H1 (cell line): ENCODE measurements around the gene SEL1L2. TPM values are rescaled to one million over a fixed set of nuclear protein-coding genes. Genes with fewer than 3 reads are reported as not detected.

Source experiments
- CTCF ChIA-PET: fragments of 300-600 bp; sonication (Branson Sonifier 250); formaldehyde crosslinking; loops from one replicate; lab custom pipeline; 2021; ENCODE audit not compliant: partially characterized antibody; lab: Charles Lee
- POLR2A ChIA-PET: fragments of 300-600 bp; sonication (Branson Sonifier 250); formaldehyde crosslinking; loops from one replicate; lab custom pipeline; 2021; ENCODE audit warnings: inconsistent platforms; ENCODE audit not compliant: partially characterized antibody; lab: Charles Lee
- DNase-seq, 2 experiments: peaks; one replicate each; pipeline versions ENCODE4 v3.0.0 to v3.0.0-alpha.2; 2010 to 2022; ENCODE audit warnings: low spot score in 2 of 2, low read depth in 1 of 2, mixed read lengths in 1 of 2
- FAIRE-seq: peaks from 2 replicates; lab custom pipeline; 2011; peaks lifted over from hg19 to GRCh38; lab: Jason Lieb, UNC
- H2AFZ ChIP-seq: 2 replicates; pipeline ENCODE4 v1.8.1; 2012; ENCODE audit warnings: low read length, inconsistent platforms
- H2AK5ac ChIP-seq: 2 replicates; pipeline ENCODE4 v1.6.1; 2013; ENCODE audit warnings: low read depth, low read length
- H2BK120ac ChIP-seq: replicated peaks from 2 replicates; pipeline ENCODE3; 2013; ENCODE audit warnings: low read depth, low read length, inconsistent platforms
- H2BK12ac ChIP-seq: 2 replicates; pipeline ENCODE4 v1.6.1; 2013; ENCODE audit warnings: low read depth, low read length
- H2BK15ac ChIP-seq: 2 replicates; pipeline ENCODE4 v1.6.1; 2013; ENCODE audit warnings: low read length
- H2BK20ac ChIP-seq: 2 replicates; pipeline ENCODE4 v1.6.1; 2013; ENCODE audit warnings: low read length
- H2BK5ac ChIP-seq: 2 replicates; pipeline ENCODE4 v1.6.1; 2013; ENCODE audit warnings: low read depth, low read length
- H3K14ac ChIP-seq: 2 replicates; pipeline ENCODE4 v1.6.1; 2013; ENCODE audit warnings: inconsistent platforms; ENCODE audit not compliant: insufficient read length
- H3K18ac ChIP-seq: 2 replicates; pipeline ENCODE4 v1.6.1; 2013; ENCODE audit warnings: low read length; ENCODE audit errors: extremely low read depth
- H3K23ac ChIP-seq: 2 replicates; pipeline ENCODE4 v1.6.1; 2013; ENCODE audit warnings: inconsistent platforms; ENCODE audit not compliant: insufficient read length
- H3K23me2 ChIP-seq: 2 replicates; pipeline ENCODE4 v1.6.1; 2013; ENCODE audit warnings: low read depth, low read length
- H3K27ac ChIP-seq: 2 replicates; pipeline ENCODE4 v1.6.1; 2011; ENCODE audit warnings: low read depth, low read length, inconsistent platforms
- H3K27me3 ChIP-seq, 4 experiments: replicated peaks in 1 of 4; 1 replicate in 1 of 4; 2 replicates in 3 of 4; pipeline versions ENCODE4 v1.6.1 to v1.8.1; 2011 to 2013; ENCODE audit warnings: low read length in 3 of 4, mild to moderate bottlenecking in 3 of 4, inconsistent platforms in 2 of 4, mixed read lengths in 2 of 4, moderate library complexity in 1 of 4; ENCODE audit not compliant: control insufficient read depth in 3 of 4, insufficient read depth in 3 of 4; ENCODE audit errors: extremely low read depth in 1 of 4
- H3K36me3 ChIP-seq, 4 experiments: 2 replicates each; pipeline versions ENCODE4 v1.6.1 to v1.8.1; 2011 to 2013; ENCODE audit warnings: mild to moderate bottlenecking in 4 of 4, low read length in 3 of 4, moderate library complexity in 2 of 4, control low read depth in 1 of 4, inconsistent platforms in 1 of 4; ENCODE audit not compliant: insufficient read depth in 4 of 4, control insufficient read depth in 2 of 4
- H3K4ac ChIP-seq: replicated peaks from 2 replicates; pipeline ENCODE3; 2013; ENCODE audit warnings: low read length, low read depth, mixed read lengths, inconsistent platforms; ENCODE audit not compliant: insufficient read length
- H3K4me1 ChIP-seq, 4 experiments: replicated peaks in 1 of 4; 1 replicate in 1 of 4; 2 replicates in 3 of 4; pipeline versions ENCODE4 v1.6.1 to v1.8.1; 2011 to 2013; ENCODE audit warnings: low read length in 3 of 4, inconsistent platforms in 2 of 4, mixed read lengths in 1 of 4; ENCODE audit not compliant: insufficient read depth in 4 of 4, control insufficient read depth in 3 of 4
- H3K4me2 ChIP-seq, 2 experiments: 2 replicates each; pipeline versions ENCODE4 v1.6.1 to v1.8.1; 2011 to 2013; ENCODE audit warnings: low read depth in 2 of 2, low read length in 2 of 2, control low read depth in 1 of 2, inconsistent platforms in 1 of 2, mild to moderate bottlenecking in 1 of 2; ENCODE audit not compliant: insufficient read depth in 1 of 2
- H3K4me3 ChIP-seq, 4 experiments: fragments of 200-600, 300-600 bp in 1 of 4; sonication (generic), shearing (Covaris generic), sonication (Bioruptor Twin) in 1 of 4; 2 replicates each; pipeline versions ENCODE4 v1.5.1 to v1.8.1; 2011 to 2016; ENCODE audit warnings: low read length in 4 of 4, low read depth in 3 of 4, control low read depth in 2 of 4, inconsistent platforms in 2 of 4, mild to moderate bottlenecking in 2 of 4, mixed read lengths in 1 of 4, moderate library complexity in 1 of 4; ENCODE audit not compliant: insufficient read depth in 2 of 4; ENCODE audit errors: extremely low read depth in 1 of 4
- H3K56ac ChIP-seq: replicated peaks from 2 replicates; pipeline ENCODE3; 2013; ENCODE audit warnings: low read depth, mild to moderate bottlenecking, mixed read lengths, low read length, inconsistent platforms; ENCODE audit not compliant: insufficient read length
- H3K79me1 ChIP-seq: 2 replicates; pipeline ENCODE4 v1.6.1; 2013; ENCODE audit warnings: low read depth, low read length, control low read depth
- H3K79me2 ChIP-seq, 2 experiments: 2 replicates each; pipeline versions ENCODE4 v1.6.1 to v1.8.1; 2012 to 2013; ENCODE audit warnings: low read length in 2 of 2, mild to moderate bottlenecking in 2 of 2, inconsistent platforms in 1 of 2; ENCODE audit not compliant: insufficient read depth in 2 of 2, control insufficient read depth in 1 of 2
- H3K9ac ChIP-seq, 4 experiments: replicated peaks in 1 of 4; 1 replicate in 1 of 4; 2 replicates in 3 of 4; pipeline versions ENCODE4 v1.6.1 to v1.8.1; 2011 to 2013; ENCODE audit warnings: low read depth in 3 of 4, low read length in 3 of 4, control low read depth in 2 of 4, mild to moderate bottlenecking in 2 of 4, moderate library complexity in 2 of 4, inconsistent platforms in 1 of 4; ENCODE audit errors: extremely low read depth in 1 of 4
- H3K9me3 ChIP-seq, 2 experiments: 2 replicates each; pipeline versions ENCODE4 v1.6.1 to v1.8.1; 2012 to 2013; ENCODE audit warnings: mild to moderate bottlenecking in 2 of 2, moderate library complexity in 2 of 2, control low read depth in 1 of 2, inconsistent platforms in 1 of 2, low read depth in 1 of 2, low read length in 1 of 2, mixed read lengths in 1 of 2; ENCODE audit not compliant: insufficient read depth in 2 of 2
- H4K20me1 ChIP-seq, 2 experiments: replicated peaks in 1 of 2; 2 replicates each; pipeline versions ENCODE3 to v1.8.1; 2011 to 2013; ENCODE audit warnings: inconsistent platforms in 2 of 2, low read length in 2 of 2, mild to moderate bottlenecking in 1 of 2; ENCODE audit not compliant: insufficient read depth in 2 of 2, control insufficient read depth in 1 of 2
- H4K5ac ChIP-seq: 2 replicates; pipeline ENCODE4 v1.6.1; 2013; ENCODE audit warnings: low read length, low read depth, mixed read lengths, inconsistent platforms; ENCODE audit not compliant: insufficient read length
- H4K8ac ChIP-seq: 2 replicates; pipeline ENCODE4 v1.8.0; 2013; ENCODE audit warnings: mild to moderate bottlenecking, moderate library complexity, low read length, inconsistent platforms; ENCODE audit not compliant: insufficient read depth; ENCODE audit errors: extremely low read depth
- H4K91ac ChIP-seq: replicated peaks from 2 replicates; pipeline ENCODE3; 2013; ENCODE audit warnings: low read length, mixed read lengths, inconsistent platforms; ENCODE audit not compliant: insufficient read length
- ASH2L ChIP-seq: fragments of 200-600, 300-600 bp; sonication (generic); IDR thresholded peaks from one replicate; pipeline ENCODE4 v1.7.1; 2017; ENCODE audit warnings: low read length
- ATF2 ChIP-seq: IDR thresholded peaks from 2 replicates; pipeline ENCODE4 v1.6.1; 2012; ENCODE audit warnings: low read length, inconsistent platforms
- BACH1 ChIP-seq: IDR thresholded peaks from 2 replicates; pipeline ENCODE4 v1.6.1; 2012; ENCODE audit warnings: low read length, improper control_type of control experiment
- GTF2F1 ChIP-seq: IDR thresholded peaks from 2 replicates; pipeline ENCODE4 v1.6.1; 2012; ENCODE audit warnings: low read depth, low read length, improper control_type of control experiment, borderline replicate concordance
- KDM1A ChIP-seq: fragments of 200-600, 300-600 bp; sonication (generic); IDR thresholded peaks from 2 replicates; pipeline ENCODE4 v1.7.1; 2016; ENCODE audit warnings: mild to moderate bottlenecking, low read length, borderline replicate concordance
- KDM5A ChIP-seq: fragments of 200-600 bp; IDR thresholded peaks from 2 replicates; pipeline ENCODE4 v1.7.1; 2012; ENCODE audit warnings: mild to moderate bottlenecking, low read length, inconsistent platforms, mixed read lengths
- NRF1 ChIP-seq: IDR thresholded peaks from 2 replicates; pipeline ENCODE4 v1.6.1; 2011; ENCODE audit warnings: mild to moderate bottlenecking, low read depth, low read length, improper control_type of control experiment
- POLR2AphosphoS5 ChIP-seq: IDR thresholded peaks from 2 replicates; pipeline ENCODE4 v1.6.1; 2011; ENCODE audit warnings: low read depth, low read length
- TAF7 ChIP-seq: optimal IDR thresholded peaks from 2 replicates; pipeline ENCODE3; 2011; ENCODE audit warnings: low read depth, mild to moderate bottlenecking, inconsistent platforms, low read length, moderate library complexity, borderline replicate concordance
- TBP ChIP-seq: IDR thresholded peaks from 2 replicates; pipeline ENCODE4 v1.6.1; 2011; ENCODE audit warnings: low read depth, low read length, improper control_type of control experiment
- TCF12 ChIP-seq: IDR thresholded peaks from 2 replicates; pipeline ENCODE4 v1.6.1; 2011; ENCODE audit warnings: low read depth, mild to moderate bottlenecking, low read length
- YY1 ChIP-seq: IDR thresholded peaks from 2 replicates; pipeline ENCODE4 v1.6.1; 2011; ENCODE audit warnings: low read depth, mild to moderate bottlenecking, low read length
- ZNF274 ChIP-seq: IDR thresholded peaks from 2 replicates; pipeline ENCODE4 v1.7.0; 2012; ENCODE audit warnings: low read length, borderline replicate concordance; ENCODE audit errors: extremely low read depth
- WGBS, 2 experiments: shearing (Covaris generic) in 1 of 2; methylation state at CpG; one replicate each; pipeline versions ENCODE4 v1.1.6 to v1.1.7; 2013 to 2015; ENCODE audit warnings: low lambda C conversion rate in 2 of 2, mixed read lengths in 2 of 2, inconsistent platforms in 1 of 2, low coverage in 1 of 2, missing lambda C conversion rate in 1 of 2; ENCODE audit not compliant: insufficient replicate concordance in 2 of 2, insufficient coverage in 1 of 2, insufficient read length in 1 of 2; ENCODE audit errors: extremely low coverage in 1 of 2, missing lambda C conversion rate in 1 of 2; 5-methylcytosine and 5-hydroxymethylcytosine counted together
- polyA plus RNA-seq, 7 experiments: library from polyadenylated mRNA; depleted of rRNA in 3 of 7; stranded (reverse) in 5 of 7; unstranded in 2 of 7; fragments of >200 nt in 5 of 7; fragments of 200-250 nt in 2 of 7; gene quantifications; 1 replicate in 5 of 7; 2 replicates in 1 of 7; 4 replicates in 1 of 7; pipeline versions ENCODE4 v1.2.1 to v1.2.3, GENCODE V29; 2011 to 2013; ENCODE audit warnings: missing spikeins in 2 of 7, mixed read lengths in 2 of 7
- total RNA-seq: library from RNA; stranded (reverse); fragmentation: NEBNext Ultra II Directional; extraction: Animal tissue kit (Norgen Biotek cat#: 25700); gene quantifications from 2 replicates; pipeline ENCODE4 v1.2.1, GENCODE V29; 2021

Gene SEL1L2
- total and polyA plus RNA-seq, 2 of the 8 experiments (the other 6 are each of a cell fraction or from before 2014, with no cell fraction given) = not detected

- H3K27ac ChIP-seq = no peak overlapping the region
- no peaks in the 10 kb centered on the region for H3K79me2 ChIP-seq
- no peaks in the 10 kb centered on the region for H3K36me3 ChIP-seq
- H3K4ac ChIP-seq = no peak overlapping the region
- POLR2A ChIA-PET = no interaction called here
- H3K79me1 ChIP-seq = no peaks in the 10 kb centered on the region
- no peak overlapping the region for H3K14ac ChIP-seq
- H3K4me2 ChIP-seq = no peak overlapping the region
- H3K27me3 ChIP-seq = no peaks in the 10 kb centered on the region
- no peak overlapping the region for H2BK5ac ChIP-seq
- no peak overlapping the region for H2BK120ac ChIP-seq
- no peaks in the 10 kb centered on the region for H4K20me1 ChIP-seq
- no peak overlapping the region for H2BK12ac ChIP-seq
- no peak overlapping the region for H3K23ac ChIP-seq
- DNase-seq = no peak
- no peak overlapping the region for H4K5ac ChIP-seq
- no peaks in the 10 kb centered on the region for H3K9me3 ChIP-seq
- H3K4me1 ChIP-seq = no peaks in the 10 kb centered on the region
- 89% methylated on average over 6 of the region's 6 CpGs; no CpG with 5 or more reads in 1 of the 2 experiments for WGBS, 2 experiments
- H3K23me2 ChIP-seq = no peaks in the 10 kb centered on the region
- no peak overlapping the region for H3K9ac ChIP-seq
- 0 out of 2 replicates have a peak overlapping the region, but pooled peaks have one; percentile 62 for H2AFZ ChIP-seq
- CTCF ChIA-PET = interaction anchor here (0.6 kb wide), 1 partner anchor 176 kb away, joined by 3 read pairs; no protein-coding TSS in a partner anchor
- H3K4me3 ChIP-seq = no peak overlapping the region
- H4K8ac ChIP-seq = no peak overlapping the region
- no peak for TF ChIP-seq NRF1
- TF ChIP-seq TCF12 = no peak
- no peak for TF ChIP-seq KDM1A
- no peak for TF ChIP-seq BACH1
- TF ChIP-seq ASH2L = no peak
- no peak for TF ChIP-seq TBP
- TF ChIP-seq POLR2AphosphoS5 = no peak
- TF ChIP-seq ATF2 = no peak
- no peak for TF ChIP-seq KDM5A
- TF ChIP-seq TAF7 = no peak
- no peak for TF ChIP-seq ZNF274
- no peak for TF ChIP-seq YY1
- TF ChIP-seq GTF2F1 = no peak
- TF ChIP-seq, all 59 proteins: peak for 0
- Histone ChIP-seq H3K18ac (no peak overlapping the region), H3K56ac (no peak overlapping the region), H4K91ac (no peak overlapping the region), H2BK15ac (no peak overlapping the region), H2AK5ac (no peak overlapping the region), H2BK20ac (no peak overlapping the region)
- FAIRE-seq = no peak
These were observed 60.6 kb downstream of the SEL1L2 start for GRCh38 chr20:13929836-13930235.
